ENCODE measurements around the gene CTBS.
"Not testable (repeated sequence)": the region's sequence is repeated elsewhere in the genome, so short reads cannot be mapped to it uniquely, and the experiment has no call there.

Gene CTBS, protein sequence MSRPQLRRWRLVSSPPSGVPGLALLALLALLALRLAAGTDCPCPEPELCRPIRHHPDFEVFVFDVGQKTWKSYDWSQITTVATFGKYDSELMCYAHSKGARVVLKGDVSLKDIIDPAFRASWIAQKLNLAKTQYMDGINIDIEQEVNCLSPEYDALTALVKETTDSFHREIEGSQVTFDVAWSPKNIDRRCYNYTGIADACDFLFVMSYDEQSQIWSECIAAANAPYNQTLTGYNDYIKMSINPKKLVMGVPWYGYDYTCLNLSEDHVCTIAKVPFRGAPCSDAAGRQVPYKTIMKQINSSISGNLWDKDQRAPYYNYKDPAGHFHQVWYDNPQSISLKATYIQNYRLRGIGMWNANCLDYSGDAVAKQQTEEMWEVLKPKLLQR

DNA sequence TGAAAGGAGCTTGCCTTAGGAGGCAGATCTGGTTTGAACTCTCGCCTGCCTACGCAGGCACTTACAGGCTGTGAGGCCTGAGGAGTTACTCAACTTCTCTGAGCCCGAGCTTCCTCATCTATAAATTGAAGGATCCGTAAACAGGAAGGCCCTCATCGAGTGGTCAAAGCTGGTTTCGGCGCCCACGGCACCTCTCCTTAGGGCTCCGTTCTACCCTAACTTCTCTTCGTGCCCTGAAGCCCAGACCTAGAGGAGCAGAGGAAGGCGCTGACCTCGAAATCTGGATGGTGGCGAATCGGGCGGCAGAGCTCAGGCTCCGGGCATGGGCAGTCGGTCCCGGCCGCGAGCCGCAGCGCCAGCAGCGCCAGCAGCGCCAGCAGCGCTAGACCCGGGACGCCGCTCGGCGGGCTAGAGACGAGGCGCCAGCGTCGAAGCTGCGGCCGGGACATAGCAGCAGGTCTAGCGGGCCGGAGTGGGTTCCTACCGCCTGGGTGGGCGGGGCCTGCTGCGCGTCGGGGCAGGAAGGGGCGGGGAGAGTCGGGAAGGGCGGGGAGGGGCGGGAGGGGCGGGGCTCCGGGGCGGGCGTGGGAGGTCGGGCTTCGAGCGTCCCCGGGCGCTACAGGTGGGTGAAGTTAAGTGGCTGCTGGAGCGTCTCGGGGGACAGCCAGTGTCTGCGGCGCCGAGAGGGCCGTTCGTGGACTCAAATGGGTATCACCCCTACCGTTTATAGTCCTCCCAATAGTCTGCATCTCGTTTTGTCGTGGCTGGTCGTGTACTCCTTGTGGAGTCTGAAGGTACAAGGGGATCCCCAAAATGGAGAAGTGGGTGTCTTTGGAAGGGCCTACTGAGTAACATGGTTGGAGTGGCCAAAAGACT is at the start of gene CTBS:
Gene CTBS, minus strand, starts transcription at position 474 of the 876 bp plus-strand sequence. Its CDS starts 25 bp downstream, at position 449.
- DNase-seq (ENCODE audit: low spot score): peak; percentile 89

DNA sequence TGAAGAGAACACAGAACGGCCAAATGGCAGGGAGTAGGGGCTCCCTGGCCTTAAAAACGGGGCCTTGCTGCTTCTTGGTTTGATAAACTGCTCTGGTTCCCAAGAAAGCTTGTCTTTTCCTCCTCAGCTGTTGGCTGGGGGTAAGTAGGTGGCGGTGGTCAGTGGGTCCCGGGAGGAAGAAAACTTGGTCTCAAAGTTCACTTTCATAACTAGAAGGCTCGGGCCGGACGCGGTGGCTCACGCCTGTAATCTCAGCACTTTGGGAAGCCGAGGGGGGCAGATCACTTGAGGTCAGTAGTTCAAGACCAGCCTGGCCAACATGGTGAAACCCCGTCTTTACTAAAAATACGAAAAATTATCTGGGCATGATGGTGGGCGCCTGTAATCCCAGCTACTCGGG is 47.3 kb upstream of the CTBS start:
- DNase-seq (ENCODE audit: low spot score): no peak

DNA sequence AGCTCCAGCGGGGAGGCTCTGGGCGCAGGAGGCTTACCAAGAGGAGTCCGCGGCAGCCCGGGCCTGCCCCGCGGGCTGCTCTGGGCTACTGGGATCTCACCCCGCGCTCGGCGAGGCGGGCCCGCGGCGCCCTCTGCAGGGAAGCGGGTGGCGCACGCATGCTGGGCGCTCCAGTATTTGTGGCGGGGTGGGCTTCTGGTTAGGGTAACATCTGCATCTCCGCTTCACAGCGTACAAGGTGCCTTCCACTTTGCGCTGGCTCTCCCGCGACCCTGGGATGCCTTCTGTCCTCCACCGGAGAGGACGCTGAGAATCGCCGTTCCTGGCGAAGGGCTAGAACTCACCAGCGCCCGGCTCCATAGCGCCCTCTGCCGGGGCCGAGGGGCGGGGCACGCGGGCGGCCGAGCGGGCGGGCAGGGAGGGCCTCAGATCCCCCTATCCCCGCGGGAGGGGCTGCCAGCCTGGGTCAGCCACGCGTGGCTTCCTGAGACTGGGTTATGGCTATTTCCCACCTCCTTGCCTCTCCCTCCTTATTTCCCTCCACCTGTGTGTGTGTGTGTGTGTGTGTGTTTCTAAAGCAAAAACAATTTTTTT is 46.6 kb upstream of the CTBS start:
- peak; percentile 72 for DNase-seq (ENCODE audit: low spot score)

DNA sequence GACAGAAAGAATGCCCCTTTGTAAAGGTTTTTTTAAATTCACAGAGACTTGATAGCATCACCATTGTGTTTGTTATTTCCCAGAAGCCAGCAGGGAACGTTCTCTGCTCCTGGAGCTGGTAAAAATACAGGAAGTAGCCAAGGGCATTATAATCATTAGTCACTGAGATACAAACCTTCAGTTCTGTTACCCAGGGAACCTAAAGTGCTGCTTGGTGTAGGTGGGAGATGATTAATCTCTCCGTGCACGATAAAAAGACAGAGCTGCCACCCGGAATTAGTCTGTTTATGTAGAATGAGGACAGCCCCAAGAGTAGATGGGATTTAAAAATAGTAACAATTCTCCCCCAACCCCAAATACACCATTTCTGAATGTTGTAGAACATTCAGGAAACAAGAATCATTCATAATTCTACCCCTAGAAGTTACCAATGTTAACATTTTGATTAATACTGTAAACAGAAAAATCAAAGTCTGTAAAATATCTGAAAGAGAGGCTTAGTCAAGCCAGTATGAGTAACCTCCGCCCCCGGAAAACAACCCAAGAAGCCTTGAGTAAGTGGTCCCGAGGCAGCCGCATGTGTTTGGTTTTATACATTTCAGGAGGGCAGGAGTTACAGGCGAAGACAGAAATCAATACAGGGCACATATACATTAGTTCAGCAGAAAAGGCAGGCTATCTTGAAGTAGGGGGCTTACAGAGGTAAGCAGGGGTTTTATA is 45.3 kb upstream of the CTBS start:
- DNase-seq (ENCODE audit: low spot score): no peak

DNA sequence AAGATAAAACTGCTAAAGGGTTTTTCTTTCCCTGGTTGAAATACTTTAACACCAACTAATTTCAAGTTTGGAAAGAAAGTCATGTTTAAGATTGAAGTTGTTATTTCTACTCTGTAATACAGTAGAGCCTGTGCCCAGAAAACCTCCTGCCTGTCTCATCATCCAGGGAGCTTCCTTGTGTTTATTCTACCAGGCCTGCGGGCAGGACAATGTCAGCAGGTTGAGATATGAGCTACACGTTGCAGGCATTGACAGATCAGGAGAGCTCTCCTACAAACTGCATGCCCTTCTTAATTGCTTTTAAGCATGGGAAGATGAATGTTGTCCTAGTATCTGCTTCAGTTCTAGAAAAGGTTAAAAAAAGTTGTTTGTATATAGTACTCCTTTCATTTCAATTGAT is 43.1 kb upstream of the CTBS start:
- no peak for DNase-seq (ENCODE audit: low spot score)

DNA sequence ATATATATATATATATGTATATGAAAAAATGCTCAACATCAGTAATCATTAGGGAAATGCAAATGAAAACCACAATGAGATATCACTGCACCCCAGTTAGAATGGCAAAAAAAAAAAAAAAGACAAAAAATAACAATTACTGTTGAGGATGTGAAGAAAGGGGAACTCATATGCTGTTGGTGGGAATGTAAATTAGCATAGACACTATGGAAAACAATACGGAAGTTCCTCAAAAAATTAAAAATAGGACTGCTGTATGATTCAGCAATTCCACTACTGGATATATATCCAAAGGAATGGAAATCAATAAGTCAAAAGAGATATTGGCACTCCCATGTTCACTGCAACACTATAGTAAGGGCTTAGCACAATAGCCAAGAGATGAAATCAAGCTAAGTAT is 41.5 kb upstream of the CTBS start:
- no peak for DNase-seq (ENCODE audit: low spot score)

DNA sequence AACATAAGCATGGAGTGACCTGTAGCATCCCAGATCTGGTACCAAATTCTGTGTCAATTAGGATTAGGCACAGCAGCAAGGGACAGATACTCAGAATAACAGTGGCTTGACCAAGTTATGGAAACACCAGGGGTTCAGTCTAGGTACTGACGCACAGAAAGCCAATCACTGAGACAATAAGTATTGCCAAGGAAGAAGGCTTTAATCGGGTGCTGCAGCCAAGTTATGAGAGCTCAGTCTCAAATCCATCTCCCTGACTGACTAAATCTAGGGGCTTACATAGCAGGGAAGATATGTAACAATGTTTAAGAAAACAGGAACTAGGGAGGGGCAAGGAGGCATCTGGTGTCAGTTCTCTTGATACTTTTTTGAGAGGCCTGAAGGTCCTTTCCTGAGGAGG is 39.6 kb upstream of the CTBS start:
- DNase-seq (ENCODE audit: low spot score): no peak

DNA sequence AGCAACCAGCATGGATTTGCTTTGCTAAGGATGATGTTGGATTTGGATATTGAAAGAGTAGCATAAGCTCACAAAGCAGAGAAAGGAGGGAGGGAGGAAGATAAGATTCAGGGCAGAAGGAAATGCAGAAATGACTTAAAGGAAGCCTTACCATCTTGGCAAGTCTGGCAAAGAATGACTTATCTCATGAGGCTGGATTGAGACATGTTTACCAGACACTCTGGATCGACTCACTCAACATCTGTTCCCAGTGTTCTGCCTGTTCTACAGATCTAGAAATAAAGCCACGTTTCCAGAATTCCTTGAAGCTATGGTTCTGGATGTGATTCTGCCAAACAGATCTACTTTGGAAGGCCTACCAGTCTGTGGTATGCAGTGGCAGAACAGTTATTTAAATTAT is 38.8 kb upstream of the CTBS start:
- DNase-seq (ENCODE audit: low spot score): no peak

DNA sequence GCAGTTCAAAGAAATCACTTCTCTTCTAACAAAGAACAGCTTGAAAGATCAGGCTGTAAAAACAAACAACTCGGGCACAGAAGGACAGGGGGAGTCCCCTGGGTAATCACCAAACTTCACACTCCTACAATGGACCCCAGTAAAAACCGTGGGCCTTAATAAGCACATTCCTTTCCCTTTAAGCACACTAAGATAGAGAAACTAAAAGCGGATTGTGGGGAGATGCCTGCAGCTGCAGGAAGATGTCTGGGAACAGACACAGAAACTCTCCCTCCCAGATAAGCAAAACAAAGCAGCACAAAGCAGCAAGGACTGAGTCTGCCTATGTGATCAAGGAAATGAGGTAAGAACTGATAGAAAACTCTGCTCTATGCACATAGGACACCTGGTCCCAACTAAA is 37.6 kb upstream of the CTBS start:
- DNase-seq (ENCODE audit: low spot score): no peak

DNA sequence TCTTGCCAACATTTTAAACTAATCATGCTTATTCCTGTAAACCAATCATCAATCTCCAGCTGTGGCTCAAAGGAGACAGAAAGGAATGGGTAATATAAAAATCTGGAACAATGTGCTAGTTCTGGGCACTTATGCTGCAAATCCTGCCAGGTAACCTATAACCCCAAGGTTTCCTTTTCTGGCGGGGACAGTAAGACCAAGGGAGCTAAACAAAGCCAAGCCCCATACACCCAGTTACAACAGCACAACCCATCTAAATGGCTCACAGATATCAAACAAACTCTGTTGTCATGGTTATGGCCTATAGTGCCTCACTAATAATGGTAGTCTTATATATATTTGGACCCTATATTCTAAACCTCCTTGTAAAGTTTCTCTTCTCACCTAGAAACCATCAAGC is 36.9 kb upstream of the CTBS start:
- DNase-seq (ENCODE audit: low spot score): no peak

DNA sequence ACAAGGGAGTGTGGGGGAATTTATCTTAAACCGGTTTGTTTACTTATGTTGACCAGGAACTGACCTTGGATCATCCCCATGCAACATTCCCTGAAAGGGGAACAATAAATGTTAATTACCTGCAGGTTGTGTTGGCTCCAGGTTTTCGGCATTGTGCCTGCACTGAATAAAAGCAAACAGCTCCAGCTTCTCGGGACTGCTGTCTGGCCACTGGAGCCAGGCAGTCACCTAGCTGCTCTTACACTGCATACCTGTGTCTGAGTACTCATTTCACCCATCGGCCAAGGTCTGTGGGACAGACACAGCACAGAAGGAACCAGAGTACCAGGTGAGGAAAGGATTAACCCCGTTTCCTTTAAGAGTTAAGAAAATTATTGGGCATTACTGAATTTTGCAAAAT is 32.7 kb upstream of the CTBS start:
- no peak for DNase-seq (ENCODE audit: low spot score)

DNA sequence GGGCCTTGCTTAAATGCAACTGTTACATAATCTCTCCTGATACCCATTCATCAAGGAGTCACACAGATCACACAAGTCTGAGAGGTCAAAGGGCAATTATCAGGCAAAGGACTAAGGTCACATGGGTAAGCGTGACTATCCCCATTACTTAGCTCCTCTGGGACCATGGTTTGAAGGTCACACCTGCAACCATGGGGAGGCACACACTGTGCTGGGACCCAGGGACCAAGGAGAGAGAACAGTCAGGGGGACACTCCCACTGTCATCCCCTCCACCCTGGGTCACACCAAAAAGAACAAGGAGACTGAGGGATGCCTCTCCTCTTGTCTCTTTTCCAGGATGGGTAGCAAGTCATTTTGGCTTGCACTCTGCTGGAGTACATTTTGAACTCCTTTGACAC is 30.9 kb upstream of the CTBS start:
- no peak for DNase-seq (ENCODE audit: low spot score)

DNA sequence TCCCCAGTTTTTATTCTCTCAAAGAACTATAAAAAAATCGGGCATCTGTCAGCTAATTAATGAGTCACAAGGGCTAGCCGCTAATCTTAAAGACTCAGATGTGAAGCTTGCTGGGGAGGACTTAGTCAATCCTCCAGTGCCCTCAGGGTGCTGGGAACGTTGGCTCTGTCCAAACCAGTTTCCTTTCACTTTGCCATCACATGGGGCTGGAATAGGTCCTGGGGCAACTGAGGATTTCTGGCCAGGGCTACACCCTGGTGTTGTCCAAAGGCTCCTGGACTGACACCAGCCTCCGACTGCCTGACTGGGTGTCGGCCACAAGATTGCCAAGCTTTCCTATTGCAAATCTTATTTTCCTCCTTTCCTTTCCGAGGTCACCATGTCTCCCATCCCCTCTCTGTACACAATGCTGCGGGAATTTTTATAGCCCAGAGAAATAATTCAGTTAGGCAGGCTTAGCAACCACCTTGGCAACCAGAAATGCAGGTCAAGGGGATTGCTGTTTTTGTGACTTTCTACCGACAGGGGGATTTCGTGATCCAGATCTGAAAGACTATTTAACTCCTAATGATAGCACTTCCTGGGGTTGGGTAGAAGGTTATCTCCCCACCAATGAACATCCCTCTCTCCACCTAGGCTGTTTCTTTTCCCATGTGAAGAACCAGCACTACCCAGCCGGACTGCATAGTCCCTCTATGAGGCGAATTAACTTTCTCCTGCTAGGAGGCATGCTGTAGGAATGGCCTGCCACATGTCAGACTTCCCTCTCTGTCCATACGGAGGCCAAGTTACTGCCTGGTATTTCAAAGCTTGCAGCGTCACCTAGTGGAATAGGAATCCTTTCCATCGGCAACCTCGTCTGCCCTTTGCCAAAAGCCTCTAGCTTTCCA is 29.9 kb upstream of the CTBS start:
- no peak for DNase-seq (ENCODE audit: low spot score)

DNA sequence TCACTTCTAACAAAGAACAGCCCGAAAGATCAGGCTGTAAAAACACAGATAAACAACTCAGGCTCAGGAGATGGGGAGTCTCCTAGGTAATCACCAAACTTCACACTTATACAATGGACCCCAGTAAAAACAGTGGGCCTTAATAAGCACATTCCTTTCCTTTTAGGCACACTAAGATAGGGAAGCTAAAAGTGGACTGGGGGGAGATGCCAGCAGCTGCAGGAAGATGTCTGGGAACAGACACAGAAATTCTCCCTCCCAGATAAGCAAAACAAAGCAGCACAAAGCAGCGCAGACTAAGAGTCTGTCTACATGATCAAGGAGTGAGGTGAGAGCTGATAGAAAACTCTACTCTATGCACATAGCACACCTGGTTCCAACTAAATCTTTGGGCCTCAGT is 29.0 kb upstream of the CTBS start:
- no peak for DNase-seq (ENCODE audit: low spot score)

DNA sequence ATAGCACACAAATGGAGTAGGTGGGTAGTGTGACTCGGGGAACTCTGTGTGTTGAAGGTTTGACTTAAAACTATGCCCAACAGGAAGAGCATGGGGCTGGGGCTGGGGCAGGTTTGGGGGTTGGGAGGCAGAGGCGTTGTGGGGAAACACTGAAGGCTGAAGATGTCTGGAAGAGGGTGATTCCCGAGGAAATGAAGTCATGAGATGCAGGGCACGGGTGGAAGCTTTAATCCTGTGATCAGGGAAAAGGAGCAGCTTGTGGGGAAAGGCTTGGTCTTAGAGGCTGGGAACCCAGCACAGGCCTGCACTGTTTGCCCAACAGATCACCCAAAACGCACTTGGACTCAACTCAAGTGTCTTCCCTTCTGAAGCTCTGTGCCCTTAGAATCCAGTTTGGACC is 26.6 kb upstream of the CTBS start:
- DNase-seq (ENCODE audit: low spot score): no peak

DNA sequence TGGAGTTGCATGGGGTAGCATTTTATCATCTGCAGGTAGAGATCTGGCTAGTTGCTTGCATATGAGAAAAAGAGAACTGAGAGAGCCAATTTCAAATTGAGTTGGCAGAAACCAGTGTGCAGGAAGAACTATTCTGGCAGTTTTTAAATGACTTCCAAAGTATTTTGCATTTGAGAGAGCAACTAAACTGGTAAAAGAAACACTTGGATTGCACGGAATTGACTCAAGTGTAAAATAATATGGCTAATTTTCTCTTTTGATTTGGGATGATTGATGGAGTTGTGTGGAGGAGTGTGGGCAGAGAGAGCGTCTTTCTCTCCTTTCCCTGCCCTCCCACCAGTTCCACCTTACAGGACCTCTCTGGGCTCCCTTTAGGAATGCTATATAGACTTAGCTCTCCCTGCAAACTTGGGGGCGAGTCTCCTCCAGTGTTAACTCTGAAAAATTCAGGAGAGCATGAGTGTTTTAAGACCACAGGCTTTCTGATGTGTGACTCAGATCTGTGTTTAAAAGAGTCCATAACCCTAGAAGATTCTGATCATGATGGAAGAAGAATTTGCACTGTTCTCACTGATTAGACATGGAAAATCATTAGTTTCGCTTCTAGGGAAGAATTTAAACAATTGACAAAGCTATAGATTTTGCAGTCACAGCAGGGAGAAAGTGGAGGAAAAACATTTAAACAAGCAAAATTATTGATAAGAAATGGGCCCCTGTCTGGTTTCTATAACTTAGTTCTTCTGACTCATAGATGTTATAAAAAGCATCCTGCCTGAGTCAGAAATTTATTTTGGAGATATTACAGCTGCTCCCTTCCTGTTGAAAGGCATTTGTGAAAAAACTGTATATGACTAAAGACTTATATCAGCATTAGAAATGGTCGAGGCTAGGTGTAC is 24.9 kb upstream of the CTBS start:
- DNase-seq (ENCODE audit: low spot score): no peak

DNA sequence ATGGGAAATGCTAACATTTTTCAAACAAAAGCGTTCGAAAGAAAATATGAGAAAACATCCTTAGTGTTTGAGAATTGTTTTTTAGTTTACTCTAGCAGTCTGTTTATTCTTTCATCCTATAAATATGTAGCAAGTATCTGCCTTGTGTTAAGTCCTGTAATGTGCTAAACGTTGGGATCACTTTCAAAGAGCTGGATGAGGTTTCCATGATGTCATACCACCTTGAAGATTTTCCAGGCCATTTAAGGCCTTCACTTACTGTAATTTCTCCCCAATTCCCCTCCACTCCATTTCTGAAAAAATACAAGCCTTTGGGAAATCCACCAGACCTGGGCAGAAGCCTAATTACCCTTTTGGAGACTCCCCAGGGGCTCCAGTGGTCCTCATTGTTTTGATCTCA is 24.2 kb upstream of the CTBS start:
- no peak for DNase-seq (ENCODE audit: low spot score)

DNA sequence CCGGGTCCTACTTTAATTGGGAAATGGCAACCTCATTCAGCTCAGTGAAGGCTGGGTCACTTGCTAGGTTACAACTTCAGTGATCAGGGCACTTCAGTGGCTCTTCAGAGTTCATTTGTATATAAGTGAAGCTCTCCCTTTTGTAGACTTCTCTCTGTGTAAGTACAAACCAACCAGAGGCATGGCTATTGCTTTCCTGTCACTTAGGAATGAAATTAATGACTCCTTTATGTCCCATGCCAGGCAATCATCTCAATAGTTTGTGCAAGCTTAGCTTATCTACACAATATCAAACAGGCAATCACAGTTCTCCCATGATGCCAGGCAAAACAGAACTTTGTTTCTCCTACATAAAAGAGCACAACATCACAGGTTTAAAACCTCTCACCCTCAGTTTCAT is 22.8 kb upstream of the CTBS start:
- DNase-seq (ENCODE audit: low spot score): no peak

DNA sequence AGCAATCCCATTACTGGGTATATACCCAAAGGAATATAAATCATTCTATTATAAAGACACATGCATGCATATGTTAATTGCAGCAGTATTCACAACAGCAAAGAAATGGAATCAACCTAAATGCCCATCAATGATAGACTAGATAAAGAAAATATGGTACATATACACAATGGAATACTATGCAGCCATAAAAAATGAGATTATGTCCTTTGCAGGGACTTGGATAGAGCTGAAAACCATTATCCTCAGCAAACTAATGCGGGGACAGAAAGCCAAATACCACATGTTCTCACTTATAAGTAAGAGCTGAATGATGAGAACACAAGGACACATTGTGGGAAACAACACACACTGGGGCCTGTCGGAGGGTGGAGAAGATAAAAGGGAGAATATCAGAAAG is 20.7 kb upstream of the CTBS start:
- DNase-seq (ENCODE audit: low spot score): not testable (repeated sequence)

DNA sequence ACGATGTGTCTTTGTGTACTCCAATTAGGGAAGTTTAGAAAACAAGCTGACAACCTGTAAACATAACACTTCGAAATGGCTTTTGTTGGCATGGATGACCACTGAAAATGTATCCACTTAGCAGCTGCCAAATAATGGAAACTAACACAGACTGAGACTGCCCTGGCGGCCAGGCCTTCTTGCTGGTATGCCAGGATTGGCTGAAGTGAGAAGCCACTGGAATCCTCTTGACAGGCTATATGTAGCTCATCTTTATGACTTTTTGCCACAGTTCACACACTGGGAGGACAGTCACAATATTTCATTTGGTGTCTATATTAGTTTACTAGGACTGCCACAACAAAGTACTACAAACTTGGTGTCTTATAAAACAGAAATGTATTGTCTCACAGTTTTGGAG is 12.9 kb upstream of the CTBS start:
- DNase-seq (ENCODE audit: low spot score): no peak
